Endometrial microvascular endothelial cells (primary cell): ENCODE results near the gene CFAP97. TPM values are rescaled to one million over a fixed set of nuclear protein-coding genes. Genes with fewer than 3 reads are reported as not detected.

Source experiments
- in situ Hi-C: cut with HindIII; loops from 2 replicates; pipeline ENCODE4 v1.10.0; 2017; ENCODE audit warnings: low sequenced_read_pairs, low pct_unique_long_range_greater_than_20kb; ENCODE audit errors: inconsistent ontology term
- total RNA-seq: library from RNA; depleted of rRNA; stranded (reverse); fragments of >200 nt; gene quantifications from one replicate; pipeline ENCODE4 v1.2.3, GENCODE V29; 2015; ENCODE audit errors: inconsistent ontology term

The CFAP97 gene
- total RNA-seq, 1 donor from 2014 or later, result 37.3 TPM

GRCh38 chr4:185149392-185149791 is 54.4 kb downstream of the CFAP97 start:
- in situ Hi-C loops, result no loop called here

- in situ Hi-C loops, result no loop called here
These were observed 58.2 kb downstream of the CFAP97 start for GRCh38 chr4:185145572-185145971.

- in situ Hi-C loops, result no loop called here
These were observed 59.1 kb downstream of the CFAP97 start for GRCh38 chr4:185144601-185145240.

GRCh38 chr4:185143601-185143969 is 60.2 kb downstream of the CFAP97 start:
- in situ Hi-C loops, result no loop called here

- in situ Hi-C loops, result no loop called here
These were observed 60.7 kb downstream of the CFAP97 start, which contains the start of gene SLC25A4 for GRCh38 chr4:185142912-185143600. Gene SLC25A4, plus strand, starts transcription at chr4:185143266. Its CDS starts 107 bp downstream, at chr4:185143373.

- in situ Hi-C loops, result no loop called here
These were observed 61.3 kb downstream of the CFAP97 start for GRCh38 chr4:185142564-185142911.

- in situ Hi-C loops, result no loop called here
These were observed 62.0 kb downstream of the CFAP97 start for GRCh38 chr4:185141777-185142176.

- in situ Hi-C loops, result no loop called here
These were observed 64.1 kb downstream of the CFAP97 start for GRCh38 chr4:185139736-185140135.

GRCh38 chr4:185138161-185138560 is 65.6 kb downstream of the CFAP97 start:
- in situ Hi-C loops, result no loop called here

GRCh38 chr4:185137233-185137925 is 66.4 kb downstream of the CFAP97 start:
- in situ Hi-C loops, result no loop called here

GRCh38 chr4:185134307-185134869 is 69.4 kb downstream of the CFAP97 start:
- in situ Hi-C loops, result no loop called here

- in situ Hi-C loops, result no loop called here
These were observed 75.3 kb downstream of the CFAP97 start for GRCh38 chr4:185128272-185129119.

GRCh38 chr4:185127021-185127925 is 76.5 kb downstream of the CFAP97 start:
- in situ Hi-C loops, result no loop called here

- in situ Hi-C loops, result no loop called here
These were observed 79.8 kb downstream of the CFAP97 start for GRCh38 chr4:185124006-185124405.

- in situ Hi-C loops, result no loop called here
These were observed 81.0 kb downstream of the CFAP97 start for GRCh38 chr4:185122681-185123345.

GRCh38 chr4:185120631-185120946 is 83.2 kb downstream of the CFAP97 start:
- in situ Hi-C loops, result no loop called here

- in situ Hi-C loops, result no loop called here
These were observed 83.7 kb downstream of the CFAP97 start for GRCh38 chr4:185119927-185120630.
